Measurements from ENCODE around the gene MND1. TPM values are rescaled to one million over a fixed set of nuclear protein-coding genes. Genes with fewer than 3 reads are reported as not detected.
"Not testable (repeated sequence)": the region's sequence is repeated elsewhere in the genome, so short reads cannot be mapped to it uniquely, and the experiment has no call there.

MND1 gene
- polyA plus RNA-seq, 4 donors = 3.8 to 9.3 (median 7.2) TPM; not detected in 1

DNA sequence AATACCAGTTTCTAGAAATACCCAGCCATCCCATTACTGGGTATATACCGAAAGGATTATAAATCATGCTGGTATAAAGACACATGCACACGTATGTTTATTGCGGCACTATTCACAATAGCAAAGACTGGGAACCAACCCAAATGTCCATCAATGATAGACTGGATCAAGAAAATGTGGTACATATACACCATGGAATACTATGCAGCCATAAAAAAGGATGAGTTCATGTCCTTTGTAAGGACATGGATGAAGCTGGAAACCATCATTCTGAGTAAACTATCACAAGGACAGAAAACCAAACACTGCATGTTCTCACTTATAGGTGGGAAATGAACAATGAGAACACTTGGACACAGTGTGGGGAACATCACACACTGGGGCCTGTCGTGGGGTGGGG, 117.1 kb downstream of the MND1 start:
- not testable (repeated sequence) for H3K9me3 ChIP-seq (ENCODE audit: control insufficient read depth in 2 of 2, insufficient read depth in 1 of 2, low read depth in 1 of 2, low read length in 1 of 2); DNase-seq; H3K27me3 ChIP-seq (ENCODE audit: control insufficient read depth in 3 of 3, insufficient read depth in 3 of 3, low read length in 3 of 3); H3K4me3 ChIP-seq (ENCODE audit: low read depth in 1 of 3, low read length in 3 of 3); FAIRE-seq; H3K36me3 ChIP-seq (ENCODE audit: control insufficient read depth in 3 of 3, insufficient read depth in 2 of 3, low read depth in 1 of 3, low read length in 3 of 3); H3K27ac ChIP-seq (ENCODE audit: low read depth in 1 of 3, low read length in 2 of 3); H3K4me1 ChIP-seq (ENCODE audit: control insufficient read depth in 3 of 3, insufficient read depth in 2 of 3, low read depth in 1 of 3, low read length in 2 of 3)
- WGBS, 3 donors = 96 to 99% (median 96%) methylated on average over 4 of the region's 4 CpGs

DNA sequence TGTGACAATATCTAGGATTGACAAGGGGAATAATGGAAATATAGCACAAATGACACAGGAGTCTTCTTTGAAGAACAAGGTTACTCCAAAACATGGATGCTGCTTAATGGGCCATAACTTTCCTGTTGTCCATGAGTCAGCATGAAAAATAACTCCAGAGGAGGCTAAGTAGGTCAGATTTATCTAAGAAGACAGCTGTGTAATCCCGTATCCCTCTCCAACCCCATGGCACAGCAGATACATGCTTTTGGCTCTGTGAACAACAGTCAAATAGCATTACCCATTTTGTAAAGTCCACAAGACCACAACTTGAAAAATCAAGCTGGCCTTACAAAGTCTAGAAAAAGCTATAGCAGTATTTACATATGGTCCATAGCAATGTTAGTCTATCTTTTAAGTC, 119.6 kb downstream of the MND1 start:
- Histone ChIP-seq H3K27me3 (ENCODE audit: control insufficient read depth in 3 of 3, insufficient read depth in 3 of 3, low read length in 3 of 3) (peaks cover 0 to 2% (median 0%) of the 10 kb centered on the region in 3 donors), H3K9me3 (ENCODE audit: control insufficient read depth in 2 of 2, insufficient read depth in 1 of 2, low read depth in 1 of 2, low read length in 1 of 2) (no peaks in the 10 kb centered on the region), H3K4me3 (ENCODE audit: low read depth in 1 of 3, low read length in 3 of 3) (no peak overlapping the region), H3K27ac (ENCODE audit: low read depth in 1 of 3, low read length in 2 of 3) (no peak overlapping the region), H3K36me3 (ENCODE audit: control insufficient read depth in 3 of 3, insufficient read depth in 2 of 3, low read depth in 1 of 3, low read length in 3 of 3) (no peaks in the 10 kb centered on the region), H3K4me1 (ENCODE audit: control insufficient read depth in 3 of 3, insufficient read depth in 2 of 3, low read depth in 1 of 3, low read length in 2 of 3) (peaks cover 0 to 5% (median under 1%) of the 10 kb centered on the region in 3 donors)
- DNase-seq (no peak), FAIRE-seq (no peak)
- 67 to 81% (median 72%) methylated on average over 1 of the region's 1 CpG for WGBS, 3 donors

Other genes with a start within 250 kb of the MND1 start
- gene TRIM2, start 140.2 kb upstream of the MND1 start, polyA plus RNA-seq = 100 to 1,000 TPM in 1 of 4 donors, 10 to 100 TPM in 3; 17.8 to 107 (median 22.1) TPM
- gene TMEM131L, start 121.7 kb downstream of the MND1 start, polyA plus RNA-seq = 1 to 10 TPM in 2 of 4 donors, under 1 TPM in 2; 0.22 to 9.1 (median 1.9) TPM

Measured in small intestine (tissue), 7 donors.